ENCODE data around the gene GPC6. TPM values are rescaled to one million over a fixed set of nuclear protein-coding genes. Genes with fewer than 3 reads are reported as not detected.

GPC6 gene
- total and polyA plus RNA-seq, 2 donors (not counting 1 experiment from before 2014, with no cell fraction given), result not detected

GRCh38 chr13:94170145-94170571 is 943.6 kb downstream of the GPC6 start:
- no peaks in the 10 kb centered on the region for H3K9me3 Mint-ChIP-seq (ENCODE audit: insufficient read depth)
- H3K4me1 Mint-ChIP-seq, result no peaks in the 10 kb centered on the region
- H3K27me3 ChIP-seq (replicated peaks in 1 of 4; ENCODE audit: control extremely low read depth in 1 of 4, control insufficient read depth in 3 of 4, insufficient read depth in 4 of 4, low read length in 3 of 4), result no peaks in the 10 kb centered on the region
- H3K4me3 ChIP-seq (ENCODE audit: control extremely low read depth in 1 of 5, extremely low read depth in 1 of 5, insufficient read depth in 1 of 5, low read depth in 2 of 5, low read length in 4 of 5), result no peak overlapping the region
- H3K27ac ChIP-seq (ENCODE audit: low read length in 2 of 2), result no peak overlapping the region
- no peak overlapping the region for H3K4me3 Mint-ChIP-seq
- H3K27ac Mint-ChIP-seq, result no peak overlapping the region
- DNase-seq (no peak), ATAC-seq (ENCODE audit: low read depth) (no peak)
- TF ChIP-seq CTCF (IDR thresholded peaks at IDR 0.05) (no peak), EZH2 (IDR thresholded peaks at IDR 0.05; ENCODE audit: borderline replicate concordance, insufficient read depth, low read depth, low read length, poor library complexity, severe bottlenecking) (no peak)
- H3K4me1 ChIP-seq (ENCODE audit: control insufficient read depth in 2 of 2, insufficient read depth in 2 of 2, low read length in 2 of 2), result no peaks in the 10 kb centered on the region
- no peaks in the 10 kb centered on the region for H3K79me2 ChIP-seq (ENCODE audit: control insufficient read depth, insufficient read depth, low read length)
- H3K36me3 ChIP-seq (replicated peaks in 1 of 2; ENCODE audit: control extremely low read depth in 1 of 2, control insufficient read depth in 1 of 2, extremely low read depth in 1 of 2, insufficient read depth in 2 of 2, low read length in 1 of 2), result no peaks in the 10 kb centered on the region
- H3K27me3 Mint-ChIP-seq, result no peaks in the 10 kb centered on the region
- 82% methylated on average over 4 of the region's 4 CpGs for WGBS (ENCODE audit: insufficient coverage)
- H3K9me3 ChIP-seq (ENCODE audit: control extremely low read depth in 1 of 3, control insufficient read depth in 2 of 3, insufficient read depth in 1 of 3, low read length in 2 of 3), result no peaks in the 10 kb centered on the region
- no peak overlapping the region for H3K9ac ChIP-seq (ENCODE audit: low read length)
- H2AFZ ChIP-seq (ENCODE audit: insufficient read depth, low read depth, low read length, poor library complexity, severe bottlenecking), result no peak overlapping the region
- no peaks in the 10 kb centered on the region for H4K20me1 ChIP-seq (ENCODE audit: control insufficient read depth, insufficient read depth, low read length, poor library complexity, severe bottlenecking)
- CTCF ChIA-PET, result no interaction called here
- no peak overlapping the region for H3K4me2 ChIP-seq (replicated peaks; ENCODE audit: low read depth, low read length, poor library complexity, severe bottlenecking)
- intact Hi-C loops (cut with micrococcal nuclease), result no loop called here
- POLR2A ChIA-PET, result no interaction called here

GRCh38 chr13:94172416-94172815 is 945.8 kb downstream of the GPC6 start:
- Histone ChIP-seq H3K36me3 (replicated peaks in 1 of 2; ENCODE audit: control extremely low read depth in 1 of 2, control insufficient read depth in 1 of 2, extremely low read depth in 1 of 2, insufficient read depth in 2 of 2, low read length in 1 of 2) (no peaks in the 10 kb centered on the region), H2AFZ (ENCODE audit: insufficient read depth, low read depth, low read length, poor library complexity, severe bottlenecking) (no peak overlapping the region), H3K9me3 (ENCODE audit: control extremely low read depth in 1 of 3, control insufficient read depth in 2 of 3, insufficient read depth in 1 of 3, low read length in 2 of 3) (no peaks in the 10 kb centered on the region), H3K4me3 (ENCODE audit: control extremely low read depth in 1 of 5, extremely low read depth in 1 of 5, insufficient read depth in 1 of 5, low read depth in 2 of 5, low read length in 4 of 5) (no peak overlapping the region), H3K4me2 (replicated peaks; ENCODE audit: low read depth, low read length, poor library complexity, severe bottlenecking) (no peak overlapping the region), H3K27me3 (replicated peaks in 1 of 4; ENCODE audit: control extremely low read depth in 1 of 4, control insufficient read depth in 3 of 4, insufficient read depth in 4 of 4, low read length in 3 of 4) (no peaks in the 10 kb centered on the region), H3K79me2 (ENCODE audit: control insufficient read depth, insufficient read depth, low read length) (no peaks in the 10 kb centered on the region), H3K27ac (ENCODE audit: low read length in 2 of 2) (no peak overlapping the region), H3K4me1 (ENCODE audit: control insufficient read depth in 2 of 2, insufficient read depth in 2 of 2, low read length in 2 of 2) (no peaks in the 10 kb centered on the region), H3K9ac (ENCODE audit: low read length) (no peak overlapping the region), H4K20me1 (ENCODE audit: control insufficient read depth, insufficient read depth, low read length, poor library complexity, severe bottlenecking) (no peaks in the 10 kb centered on the region)
- ChIA-PET CTCF (no interaction called here), POLR2A (no interaction called here)
- no peak for TF ChIP-seq EZH2 (IDR thresholded peaks at IDR 0.05; ENCODE audit: borderline replicate concordance, insufficient read depth, low read depth, low read length, poor library complexity, severe bottlenecking)
- no peak for TF ChIP-seq CTCF (IDR thresholded peaks at IDR 0.05)
- Mint-ChIP-seq H3K9me3 (ENCODE audit: insufficient read depth) (no peaks in the 10 kb centered on the region), H3K27ac (no peak overlapping the region), H3K27me3 (no peaks in the 10 kb centered on the region), H3K4me1 (no peaks in the 10 kb centered on the region), H3K4me3 (no peak overlapping the region)
- no peak for ATAC-seq (ENCODE audit: low read depth)
- no peak for DNase-seq
- intact Hi-C loops (cut with micrococcal nuclease), result no loop called here
- no CpG with 5 or more reads among the region's 2 CpGs for WGBS (ENCODE audit: insufficient coverage)

All from B cell (primary cell).